ENCODE data around the gene AIRE. TPM values are rescaled to one million over a fixed set of nuclear protein-coding genes. Genes with fewer than 3 reads are reported as not detected.

The AIRE gene
- total and polyA plus RNA-seq, 12 donors: 0.06 to 1.1 (median 0.09) TPM; not detected in 8

- no peak overlapping the region for H3K27ac ChIP-seq
- H3K4me3 ChIP-seq: no peak overlapping the region
- no peak for DNase-seq
- 72 to 74% (median 72%) methylated on average over 9 to 11 of the region's 11 CpGs for WGBS, 4 donors
- H3K4me1 ChIP-seq (replicated peaks in 1 of 2): peaks cover 0 to 6% of the 10 kb centered on the region in 2 donors
- H3K27me3 ChIP-seq: peaks cover 18% of the 10 kb centered on the region
- H3K9me3 ChIP-seq (replicated peaks in 1 of 3): no peaks in the 10 kb centered on the region
- TF ChIP-seq, protein P1, sequence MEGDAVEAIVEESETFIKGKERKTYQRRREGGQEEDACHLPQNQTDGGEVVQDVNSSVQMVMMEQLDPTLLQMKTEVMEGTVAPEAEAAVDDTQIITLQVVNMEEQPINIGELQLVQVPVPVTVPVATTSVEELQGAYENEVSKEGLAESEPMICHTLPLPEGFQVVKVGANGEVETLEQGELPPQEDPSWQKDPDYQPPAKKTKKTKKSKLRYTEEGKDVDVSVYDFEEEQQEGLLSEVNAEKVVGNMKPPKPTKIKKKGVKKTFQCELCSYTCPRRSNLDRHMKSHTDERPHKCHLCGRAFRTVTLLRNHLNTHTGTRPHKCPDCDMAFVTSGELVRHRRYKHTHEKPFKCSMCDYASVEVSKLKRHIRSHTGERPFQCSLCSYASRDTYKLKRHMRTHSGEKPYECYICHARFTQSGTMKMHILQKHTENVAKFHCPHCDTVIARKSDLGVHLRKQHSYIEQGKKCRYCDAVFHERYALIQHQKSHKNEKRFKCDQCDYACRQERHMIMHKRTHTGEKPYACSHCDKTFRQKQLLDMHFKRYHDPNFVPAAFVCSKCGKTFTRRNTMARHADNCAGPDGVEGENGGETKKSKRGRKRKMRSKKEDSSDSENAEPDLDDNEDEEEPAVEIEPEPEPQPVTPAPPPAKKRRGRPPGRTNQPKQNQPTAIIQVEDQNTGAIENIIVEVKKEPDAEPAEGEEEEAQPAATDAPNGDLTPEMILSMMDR (IDR thresholded peaks at IDR 0.05): no peak
- TF ChIP-seq POLR2A (IDR thresholded peaks at IDR 0.05): no peak
- H3K36me3 ChIP-seq (replicated peaks in 1 of 2): no peaks in the 10 kb centered on the region
- intact Hi-C loops (cut with DNase I): no loop called here
These were observed 1.7 kb upstream of the AIRE start for GRCh38 chr21:44283948-44284347.

GRCh38 chr21:44286086-44286715 lies 525 bp downstream of the AIRE start:
- 51 to 74% (median 61%) methylated on average over 4 to 21 of the region's 21 CpGs for WGBS, 4 donors
- intact Hi-C loops (cut with DNase I): no loop called here
- Histone ChIP-seq H3K4me1 (replicated peaks in 1 of 2) (peaks cover 0 to 6% of the 10 kb centered on the region in 2 donors), H3K27me3 (peaks cover 18% of the 10 kb centered on the region), H3K9me3 (replicated peaks in 1 of 3) (no peaks in the 10 kb centered on the region), H3K36me3 (replicated peaks in 1 of 2) (no peaks in the 10 kb centered on the region), H3K4me3 (no peak overlapping the region), H3K27ac (no peak overlapping the region)
- DNase-seq: no peak
- TF ChIP-seq, protein P1 (IDR thresholded peaks at IDR 0.05): no peak
- no peak for TF ChIP-seq POLR2A (IDR thresholded peaks at IDR 0.05)

DNA sequence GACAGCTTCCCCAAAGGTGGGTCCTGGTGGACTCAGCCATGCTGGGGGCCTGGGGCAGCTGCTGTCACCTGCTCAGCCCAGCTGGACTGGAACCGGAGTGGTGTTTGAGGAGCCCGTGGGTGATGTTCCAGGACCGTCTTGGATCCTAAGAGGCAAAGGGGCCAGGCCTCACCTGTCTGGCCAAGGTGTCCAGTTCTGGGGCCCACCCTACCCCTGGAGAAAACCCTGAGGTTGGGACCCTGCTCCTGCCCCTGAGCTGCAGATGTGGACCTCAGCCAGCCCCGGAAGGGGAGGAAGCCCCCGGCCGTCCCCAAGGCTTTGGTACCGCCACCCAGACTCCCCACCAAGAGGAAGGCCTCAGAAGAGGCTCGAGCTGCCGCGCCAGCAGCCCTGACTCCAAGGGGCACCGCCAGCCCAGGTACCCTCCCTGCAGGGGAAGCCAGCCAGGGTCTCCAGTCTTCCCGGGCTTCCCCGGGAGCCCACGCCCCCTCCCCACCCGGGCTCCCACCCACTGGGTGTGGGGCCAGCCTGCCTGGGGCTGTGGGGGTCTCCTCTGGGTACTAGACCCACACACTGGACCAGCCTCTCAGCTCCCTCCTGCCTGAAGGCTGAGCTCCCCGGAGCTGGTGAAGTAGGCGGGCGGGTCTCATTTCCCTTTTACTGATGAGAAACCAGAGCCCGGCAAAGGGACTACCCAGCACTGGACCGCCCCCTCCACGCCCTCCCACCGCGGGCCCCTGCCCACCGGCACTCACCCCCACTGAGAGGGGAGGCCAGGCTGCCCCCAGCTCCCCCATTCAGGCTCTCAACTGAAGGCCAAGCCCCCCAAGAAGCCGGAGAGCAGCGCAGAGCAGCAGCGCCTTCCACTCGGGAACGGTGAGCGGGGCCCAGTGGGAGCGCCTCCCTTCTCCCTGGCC lies 1.3 kb downstream of the AIRE start:
- 72 to 81% (median 73%) methylated on average over 11 to 31 of the region's 31 CpGs for WGBS, 4 donors
- peaks cover 18% of the 10 kb centered on the region for H3K27me3 ChIP-seq
- peak in 1 of 7 donors; percentile 5 for DNase-seq

More for the DNA sequence above, 1.3 kb downstream of the AIRE start:
- no peaks in the 10 kb centered on the region for H3K9me3 ChIP-seq (replicated peaks in 1 of 3)
- no peak overlapping the region for H3K27ac ChIP-seq
- intact Hi-C loops (cut with DNase I): no loop called here
- TF ChIP-seq, protein P1 (IDR thresholded peaks at IDR 0.05): no peak
- no peak for TF ChIP-seq POLR2A (IDR thresholded peaks at IDR 0.05)
- H3K4me1 ChIP-seq (replicated peaks in 1 of 2): peaks cover 0 to 6% of the 10 kb centered on the region in 2 donors
- no peaks in the 10 kb centered on the region for H3K36me3 ChIP-seq (replicated peaks in 1 of 2)
- H3K4me3 ChIP-seq: no peak overlapping the region

All from adrenal gland (tissue), 12 donors.